ENCODE results near the gene IRAK4.
A peak's percentile ranks its signal among the peaks of the same experiment; 100 is the strongest.

Gene IRAK4

GRCh38 chr12:43776498-43776897 lies 17.7 kb downstream of the IRAK4 start:
- DNase-seq = peak; percentile 3 to 15

GRCh38 chr12:43786899-43787693 lies 28.3 kb downstream of the IRAK4 start:
- no peak for DNase-seq

GRCh38 chr12:43789941-43790340 lies 31.2 kb downstream of the IRAK4 start:
- DNase-seq = peak; percentile 24 to 40

- DNase-seq = no peak
These were observed 37.0 kb downstream of the IRAK4 start for GRCh38 chr12:43795716-43796280.

- DNase-seq = no peak
These were observed 38.9 kb downstream of the IRAK4 start for GRCh38 chr12:43797561-43798217.

GRCh38 chr12:43805149-43805859 lies 46.6 kb downstream of the IRAK4 start:
- DNase-seq = no peak

- DNase-seq = peak; percentile 67 to 72
These were observed 47.3 kb downstream of the IRAK4 start, which contains the start of gene TWF1 for GRCh38 chr12:43805860-43806736. Gene TWF1 (minus strand): TSS chr12:43806317. CDS start chr12:43806245, 72 bp downstream.

- DNase-seq = no peak
These were observed 48.0 kb downstream of the IRAK4 start for GRCh38 chr12:43806737-43807072.

GRCh38 chr12:43807386-43807785 lies 48.6 kb downstream of the IRAK4 start:
- no peak for DNase-seq

- no peak for DNase-seq
These were observed 53.3 kb downstream of the IRAK4 start for GRCh38 chr12:43812057-43812456.

- no peak for DNase-seq
These were observed 54.2 kb downstream of the IRAK4 start for GRCh38 chr12:43812926-43813325.

- DNase-seq = no peak
These were observed 56.7 kb downstream of the IRAK4 start for GRCh38 chr12:43815416-43815815.

- DNase-seq = no peak
These were observed 57.4 kb downstream of the IRAK4 start for GRCh38 chr12:43816168-43816567.

GRCh38 chr12:43824207-43824775 lies 65.5 kb downstream of the IRAK4 start:
- no peak for DNase-seq

- no peak for DNase-seq
These were observed 67.9 kb downstream of the IRAK4 start for GRCh38 chr12:43826681-43827080.

GRCh38 chr12:43827093-43827492 lies 68.3 kb downstream of the IRAK4 start:
- DNase-seq = no peak

- DNase-seq = no peak
These were observed 73.9 kb downstream of the IRAK4 start for GRCh38 chr12:43832463-43833168.

GRCh38 chr12:43835264-43835655 lies 76.5 kb downstream of the IRAK4 start:
- DNase-seq = peak in 1 of 2 experiments; percentile 25

GRCh38 chr12:43835656-43836474 lies 77.1 kb downstream of the IRAK4 start, which contains the start of gene TMEM117:
Gene TMEM117 (plus strand): TSS chr12:43836081.
- DNase-seq = peak; percentile 25 to 46

- no peak for DNase-seq
These were observed 77.8 kb downstream of the IRAK4 start for GRCh38 chr12:43836475-43836989.
